DOHH2 (cell line): ENCODE measurements around the gene DDX28.

Experiments used
- CTCF ChIP-seq: fragments of 200-600 bp; sonication (generic); IDR thresholded peaks from one replicate; pipeline ENCODE4 v1.5.1; 2014; ENCODE audit warnings: antibody characterized with exemption, mild to moderate bottlenecking, low read depth, low read length; ENCODE audit not compliant: poor library complexity, severe bottlenecking
- EZH2phosphoT487 ChIP-seq: fragments of 200-600 bp; sonication (generic); IDR thresholded peaks from 2 replicates; pipeline ENCODE4 v1.6.1; 2017; ENCODE audit warnings: borderline replicate concordance, mild to moderate bottlenecking, antibody characterized with exemption, low read length, moderate library complexity, mixed read lengths

- TF ChIP-seq CTCF (no peak), EZH2phosphoT487 (no peak)
These were observed 6.0 kb upstream of the DDX28 start for GRCh38 chr16:68028996-68029395.
